HFFc6 (cell line): ENCODE data around the gene CPT1A. TPM values are rescaled to one million over a fixed set of nuclear protein-coding genes. Genes with fewer than 3 reads are reported as not detected.

Source experiments
- DNase-seq: peaks from one replicate; pipeline ENCODE4 v3.0.0-alpha.2; 2018
- H3K27ac Mint-ChIP-seq: 2 replicates; pipeline ENCODE4 v1.8.0; 2020; ENCODE audit warnings: mild to moderate bottlenecking, mixed read lengths
- H3K27me3 Mint-ChIP-seq: 2 replicates; pipeline ENCODE4 v1.8.0; 2021; ENCODE audit warnings: mild to moderate bottlenecking, moderate library complexity, mixed read lengths; ENCODE audit not compliant: insufficient read depth
- H3K36me3 Mint-ChIP-seq: 2 replicates; pipeline ENCODE4 v1.8.0; 2021; ENCODE audit warnings: low read depth, mixed read lengths
- H3K4me1 Mint-ChIP-seq: 2 replicates; pipeline ENCODE4 v1.8.0; 2020; ENCODE audit warnings: low read depth, mixed read lengths
- H3K4me3 Mint-ChIP-seq: 2 replicates; pipeline ENCODE4 v1.8.0; 2020; ENCODE audit warnings: mild to moderate bottlenecking, moderate library complexity, mixed read lengths
- H3K9me3 Mint-ChIP-seq: 2 replicates; pipeline ENCODE4 v1.8.0; 2020; ENCODE audit warnings: mild to moderate bottlenecking, mixed read lengths
- CTCF ChIP-seq: fragments of 200-600 bp; sonication (generic); IDR thresholded peaks from 2 replicates; pipeline ENCODE4 v1.5.0; 2021; ENCODE audit warnings: antibody characterized with exemption, mild to moderate bottlenecking
- total RNA-seq, 6 experiments: library from RNA; stranded (reverse); fragmentation: NEBNext Ultra II Directional; extraction: Animal tissue kit (Norgen Biotek cat#: 25700); gene quantifications; 2 replicates in 1 of 6; 3 replicates in 5 of 6; pipeline ENCODE4 v1.2.3, GENCODE V29; 2021

Gene CPT1A
- total RNA-seq, 6 experiments from 2014 or later, result 35.5 to 63.7 (median 55.8) TPM

GRCh38 chr11:68710409-68710808 is 131.3 kb downstream of the CPT1A start:
- peaks cover 37% of the 10 kb centered on the region for H3K27me3 Mint-ChIP-seq
- H3K4me3 Mint-ChIP-seq, result no peak overlapping the region
- no peak overlapping the region for H3K27ac Mint-ChIP-seq
- DNase-seq, result no peak
- no peaks in the 10 kb centered on the region for H3K4me1 Mint-ChIP-seq
- H3K36me3 Mint-ChIP-seq, result no peaks in the 10 kb centered on the region
- no peaks in the 10 kb centered on the region for H3K9me3 Mint-ChIP-seq
- no peak for TF ChIP-seq CTCF

- H3K9me3 Mint-ChIP-seq, result no peaks in the 10 kb centered on the region
- DNase-seq, result no peak
- no peak for TF ChIP-seq CTCF
- H3K4me3 Mint-ChIP-seq, result no peak overlapping the region
- no peaks in the 10 kb centered on the region for H3K4me1 Mint-ChIP-seq
- H3K27me3 Mint-ChIP-seq, result peaks cover 35% of the 10 kb centered on the region
- no peak overlapping the region for H3K27ac Mint-ChIP-seq
- H3K36me3 Mint-ChIP-seq, result no peaks in the 10 kb centered on the region
Observed at GRCh38 chr11:68709062-68709461, 132.7 kb downstream of the CPT1A start.

GRCh38 chr11:68707527-68707926 is 134.2 kb downstream of the CPT1A start:
- no peaks in the 10 kb centered on the region for H3K36me3 Mint-ChIP-seq
- no peak for TF ChIP-seq CTCF
- H3K9me3 Mint-ChIP-seq, result no peaks in the 10 kb centered on the region
- no peak overlapping the region for H3K4me3 Mint-ChIP-seq
- H3K27me3 Mint-ChIP-seq, result peaks cover 33% of the 10 kb centered on the region
- H3K4me1 Mint-ChIP-seq, result no peaks in the 10 kb centered on the region
- H3K27ac Mint-ChIP-seq, result no peak overlapping the region
- no peak for DNase-seq

GRCh38 chr11:68704887-68705286 is 136.8 kb downstream of the CPT1A start:
- Mint-ChIP-seq H3K9me3 (no peaks in the 10 kb centered on the region), H3K36me3 (no peaks in the 10 kb centered on the region), H3K4me3 (no peak overlapping the region), H3K27ac (no peak overlapping the region), H3K27me3 (peaks cover 29% of the 10 kb centered on the region), H3K4me1 (no peaks in the 10 kb centered on the region)
- DNase-seq, result no peak
- TF ChIP-seq CTCF, result no peak

Other genes with a start within 250 kb of the CPT1A start
- gene GAL, start 157.4 kb downstream of the CPT1A start, total RNA-seq, result 10 to 100 TPM in 2 of 6 experiments, 1 to 10 TPM in 1, under 1 TPM in 3; 0.60 to 12.9 (median 1.0) TPM
- 1 to 10 TPM; 3.9 to 6.1 (median 5.0) TPM for gene TESMIN, start 90.4 kb downstream of the CPT1A start, total RNA-seq
- gene MRPL21, start 61.9 kb upstream of the CPT1A start, total RNA-seq, result 10 to 100 TPM; 60.8 to 69.9 (median 63.9) TPM
- 10 to 100 TPM; 11.9 to 15.4 (median 14.1) TPM for gene IGHMBP2, start 62.0 kb upstream of the CPT1A start, total RNA-seq
- not detected for gene MRGPRD, start 139.1 kb upstream of the CPT1A start, total RNA-seq
- gene MRGPRF, start 171.3 kb upstream of the CPT1A start, total RNA-seq, result 10 to 100 TPM; 51.4 to 74.9 (median 63.9) TPM
- gene TPCN2, start 207.0 kb upstream of the CPT1A start, total RNA-seq, result 10 to 100 TPM in 1 of 6 experiments, 1 to 10 TPM in 5; 8.0 to 11.2 (median 9.0) TPM